ENCODE data around the gene PRPSAP2.
"Not testable (repeated sequence)": the region's sequence is repeated elsewhere in the genome, so short reads cannot be mapped to it uniquely, and the experiment has no call there.

PRPSAP2 gene

DNA sequence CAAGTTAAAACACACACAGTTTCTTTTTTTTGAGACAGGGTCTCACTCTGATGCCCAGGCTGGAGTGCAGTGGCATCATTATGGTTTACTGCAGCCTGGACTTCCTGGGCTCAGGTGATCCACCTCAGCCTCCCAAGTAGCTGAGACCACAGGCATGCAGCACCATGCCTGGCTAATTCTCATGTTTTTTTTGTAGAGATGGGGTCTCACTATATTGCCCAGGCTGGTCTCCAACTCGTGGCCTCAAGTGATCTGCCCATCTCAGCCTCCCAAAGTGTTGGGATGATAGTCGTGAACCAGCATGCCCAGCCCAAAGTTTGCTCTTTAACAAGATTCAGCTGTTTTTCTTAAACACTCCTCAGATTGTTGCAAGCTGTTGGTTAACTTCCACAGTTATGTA is 39.0 kb downstream of the PRPSAP2 start:
- H3K4me1 ChIP-seq (ENCODE audit: control insufficient read depth, insufficient read depth, low read length): no peaks in the 10 kb centered on the region
- no peaks in the 10 kb centered on the region for H3K36me3 ChIP-seq (ENCODE audit: control insufficient read depth, insufficient read depth, low read length)
- no peaks in the 10 kb centered on the region for H3K9me3 ChIP-seq (ENCODE audit: control insufficient read depth, low read length)
- no peak overlapping the region for H3K9ac ChIP-seq (ENCODE audit: low read length)
- H3K27me3 ChIP-seq (ENCODE audit: control insufficient read depth, insufficient read depth, low read length): no peaks in the 10 kb centered on the region
- no peak overlapping the region for H3K4me3 ChIP-seq (ENCODE audit: low read length)

DNA sequence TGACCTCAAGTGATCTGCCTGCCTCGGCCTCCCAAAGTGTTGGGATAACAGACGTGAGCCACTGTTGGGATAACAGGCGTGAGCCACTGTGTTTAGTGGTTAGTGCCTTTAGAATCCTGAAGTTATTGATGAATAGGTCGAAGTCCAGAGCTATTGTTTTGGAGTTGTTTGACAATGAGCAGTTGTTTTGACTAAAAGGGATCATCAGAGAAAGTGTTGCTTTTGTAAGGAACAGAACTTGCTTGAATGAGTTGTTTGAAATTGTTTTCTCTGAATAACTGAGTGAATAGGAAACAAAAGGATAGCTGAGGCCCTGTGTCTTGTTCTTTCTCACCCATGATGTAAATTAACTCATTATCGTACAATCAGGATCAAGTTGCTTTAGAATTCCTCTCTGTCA is 46.6 kb downstream of the PRPSAP2 start:
- no peak overlapping the region for H3K9ac ChIP-seq (ENCODE audit: low read length)
- no peaks in the 10 kb centered on the region for H3K4me1 ChIP-seq (ENCODE audit: control insufficient read depth, insufficient read depth, low read length)
- H3K9me3 ChIP-seq (ENCODE audit: control insufficient read depth, low read length): no peaks in the 10 kb centered on the region
- H3K4me3 ChIP-seq (ENCODE audit: low read length): no peak overlapping the region
- no peaks in the 10 kb centered on the region for H3K36me3 ChIP-seq (ENCODE audit: control insufficient read depth, insufficient read depth, low read length)
- H3K27me3 ChIP-seq (ENCODE audit: control insufficient read depth, insufficient read depth, low read length): no peaks in the 10 kb centered on the region

DNA sequence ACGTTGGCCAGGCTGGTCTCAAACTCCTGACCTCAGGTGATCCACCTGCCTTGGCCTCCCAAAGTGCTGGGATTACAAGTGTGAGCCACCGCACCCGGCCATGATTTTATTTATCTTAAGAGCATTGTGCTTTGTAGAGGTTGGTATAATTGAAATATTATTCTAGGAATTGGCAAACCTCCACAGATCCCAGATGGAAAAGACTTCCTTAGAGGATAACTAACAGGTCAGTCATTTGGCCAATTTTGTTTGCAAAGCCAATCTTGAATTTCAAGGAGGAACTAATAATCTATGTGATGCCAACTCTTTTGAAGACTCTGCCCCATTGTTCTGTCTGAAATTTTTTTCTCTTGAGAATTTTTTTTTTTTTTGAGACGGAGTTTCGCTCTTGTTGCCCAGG is 47.3 kb downstream of the PRPSAP2 start:
- Histone ChIP-seq H3K4me3 (ENCODE audit: low read length) (no peak overlapping the region), H3K9me3 (ENCODE audit: control insufficient read depth, low read length) (no peaks in the 10 kb centered on the region), H3K36me3 (ENCODE audit: control insufficient read depth, insufficient read depth, low read length) (no peaks in the 10 kb centered on the region), H3K9ac (ENCODE audit: low read length) (no peak overlapping the region), H3K27me3 (ENCODE audit: control insufficient read depth, insufficient read depth, low read length) (no peaks in the 10 kb centered on the region), H3K4me1 (ENCODE audit: control insufficient read depth, insufficient read depth, low read length) (no peaks in the 10 kb centered on the region)

DNA sequence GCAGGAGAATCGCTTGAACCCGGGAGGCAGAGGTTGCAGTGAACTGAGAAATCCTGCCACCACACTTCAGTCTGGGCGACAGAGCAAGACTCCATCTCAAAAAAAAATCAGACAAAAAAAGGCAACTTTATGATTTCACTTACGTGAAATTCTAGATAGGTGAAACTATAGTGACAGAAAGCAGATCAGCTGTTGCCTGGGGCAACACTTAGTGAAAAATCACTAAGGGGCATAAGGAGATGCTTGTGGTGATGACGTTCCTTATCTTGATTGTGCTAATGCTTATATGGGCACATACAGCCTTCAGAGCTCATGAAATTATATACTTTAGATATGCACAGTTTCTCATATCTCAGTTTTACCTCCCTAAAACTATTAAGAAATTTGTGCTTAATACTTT is 52.4 kb downstream of the PRPSAP2 start:
- Histone ChIP-seq H3K27me3 (ENCODE audit: control insufficient read depth, insufficient read depth, low read length) (no peaks in the 10 kb centered on the region), H3K4me1 (ENCODE audit: control insufficient read depth, insufficient read depth, low read length) (no peaks in the 10 kb centered on the region), H3K4me3 (ENCODE audit: low read length) (no peak overlapping the region), H3K36me3 (ENCODE audit: control insufficient read depth, insufficient read depth, low read length) (peaks cover 7% of the 10 kb centered on the region), H3K9me3 (ENCODE audit: control insufficient read depth, low read length) (no peaks in the 10 kb centered on the region), H3K9ac (ENCODE audit: low read length) (no peak overlapping the region)

DNA sequence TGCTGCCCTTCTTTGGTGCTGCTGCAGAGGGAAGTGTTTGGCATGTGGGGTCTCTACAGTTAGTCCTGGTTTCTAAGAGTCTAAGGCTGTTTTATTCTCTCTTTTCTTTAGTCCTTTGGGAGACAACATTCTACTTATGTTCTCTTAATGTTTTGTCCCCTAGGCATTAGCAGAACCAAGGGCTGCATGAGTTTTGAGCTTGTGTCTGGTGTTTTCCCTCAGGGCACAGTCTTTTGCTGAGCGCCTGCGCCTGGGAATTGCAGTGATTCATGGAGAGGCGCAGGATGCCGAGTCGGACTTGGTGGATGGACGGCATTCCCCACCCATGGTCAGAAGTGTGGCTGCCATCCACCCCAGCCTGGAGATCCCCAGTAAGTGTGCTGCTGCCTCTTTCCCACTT is 53.0 kb downstream of the PRPSAP2 start:
- H3K4me3 ChIP-seq (ENCODE audit: low read length): no peak overlapping the region
- peaks cover 7% of the 10 kb centered on the region for H3K36me3 ChIP-seq (ENCODE audit: control insufficient read depth, insufficient read depth, low read length)
- no peaks in the 10 kb centered on the region for H3K4me1 ChIP-seq (ENCODE audit: control insufficient read depth, insufficient read depth, low read length)
- no peaks in the 10 kb centered on the region for H3K27me3 ChIP-seq (ENCODE audit: control insufficient read depth, insufficient read depth, low read length)
- no peaks in the 10 kb centered on the region for H3K9me3 ChIP-seq (ENCODE audit: control insufficient read depth, low read length)
- H3K9ac ChIP-seq (ENCODE audit: low read length): no peak overlapping the region

DNA sequence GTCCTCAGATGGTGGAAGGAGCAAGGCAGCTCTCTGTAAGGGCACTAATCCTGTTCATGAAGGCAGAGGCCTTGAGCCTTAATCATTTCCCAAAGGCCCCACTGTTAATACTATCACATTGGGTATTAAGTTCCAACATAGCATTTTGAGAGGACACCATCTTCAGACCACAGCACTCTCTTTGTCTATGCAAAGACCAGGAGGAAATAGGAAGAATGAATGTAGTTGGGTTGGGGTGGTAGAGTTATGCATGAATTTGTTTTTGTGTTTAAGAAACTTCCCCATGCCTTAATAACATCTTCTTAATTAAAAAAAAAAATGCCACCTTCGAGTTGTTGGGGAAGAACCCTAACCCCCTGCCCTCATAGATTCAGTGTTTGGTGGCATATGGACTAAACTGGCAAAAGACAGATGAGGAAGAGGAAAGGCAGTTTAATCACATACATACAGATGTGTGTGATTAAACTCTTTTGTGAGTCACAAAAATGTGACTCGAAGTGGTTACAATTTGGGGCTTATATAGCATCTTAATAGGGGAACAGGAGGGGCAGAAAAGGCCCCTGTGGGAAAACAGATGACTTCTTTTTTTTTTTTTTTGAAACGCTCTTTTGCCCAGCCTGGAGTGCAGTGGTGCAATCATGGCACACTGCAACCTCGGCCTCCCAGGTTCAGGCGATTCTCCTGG is 59.0 kb downstream of the PRPSAP2 start:
- Histone ChIP-seq H3K27me3 (ENCODE audit: control insufficient read depth, insufficient read depth, low read length) (no peaks in the 10 kb centered on the region), H3K9ac (ENCODE audit: low read length) (no peak overlapping the region), H3K36me3 (ENCODE audit: control insufficient read depth, insufficient read depth, low read length) (no peaks in the 10 kb centered on the region), H3K4me3 (ENCODE audit: low read length) (no peak overlapping the region), H3K9me3 (ENCODE audit: control insufficient read depth, low read length) (no peaks in the 10 kb centered on the region), H3K4me1 (ENCODE audit: control insufficient read depth, insufficient read depth, low read length) (peaks cover 16% of the 10 kb centered on the region)

DNA sequence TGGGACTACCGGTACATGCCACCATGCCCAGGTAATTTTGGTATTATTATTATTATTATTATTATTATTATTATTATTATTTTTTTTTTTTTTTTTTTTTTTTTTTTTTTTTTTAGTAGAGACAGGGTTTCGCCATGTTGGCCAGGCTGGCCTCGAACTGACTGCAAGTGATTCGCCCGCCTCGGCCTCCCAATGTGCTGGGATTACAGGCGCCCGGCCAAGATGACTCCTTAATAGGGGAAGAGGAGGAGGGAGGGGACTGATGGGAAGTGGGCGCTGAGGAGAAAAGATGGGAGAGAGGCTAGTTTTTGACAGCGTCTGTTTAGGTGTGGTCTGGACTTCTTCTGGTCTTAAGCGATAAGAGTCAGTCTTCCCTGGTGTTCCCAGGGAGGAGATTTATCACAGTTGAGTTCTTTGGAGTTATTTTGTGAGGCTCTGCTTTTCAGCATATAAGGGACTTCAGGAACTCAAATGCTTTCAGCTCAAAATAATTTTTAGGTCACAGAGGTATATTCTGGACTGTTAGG is 59.6 kb downstream of the PRPSAP2 start:
- Histone ChIP-seq H3K9me3 (ENCODE audit: control insufficient read depth, low read length) (no peaks in the 10 kb centered on the region), H3K4me3 (ENCODE audit: low read length) (no peak overlapping the region), H3K27me3 (ENCODE audit: control insufficient read depth, insufficient read depth, low read length) (no peaks in the 10 kb centered on the region), H3K36me3 (ENCODE audit: control insufficient read depth, insufficient read depth, low read length) (no peaks in the 10 kb centered on the region), H3K4me1 (ENCODE audit: control insufficient read depth, insufficient read depth, low read length) (peaks cover 16% of the 10 kb centered on the region), H3K9ac (ENCODE audit: low read length) (no peak overlapping the region)

DNA sequence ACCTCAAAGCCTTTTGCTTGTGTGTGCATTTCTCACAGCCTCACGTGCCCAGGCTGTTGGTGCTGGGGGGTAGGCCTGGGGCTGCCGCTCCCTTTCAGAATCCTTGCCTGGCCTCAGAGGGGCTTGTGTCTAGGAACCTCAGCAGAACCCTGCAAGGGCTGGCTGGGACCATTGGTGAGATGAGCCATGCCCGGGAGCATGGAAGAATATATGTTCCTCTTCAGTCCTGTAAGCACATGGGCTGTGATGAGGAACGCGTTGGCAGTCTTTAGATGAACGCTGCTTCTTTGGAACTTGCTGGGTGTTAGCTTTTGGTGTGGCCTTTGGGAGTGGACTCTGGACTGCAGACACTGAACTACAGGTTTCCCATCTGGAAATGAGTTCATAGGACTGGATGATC is 62.0 kb downstream of the PRPSAP2 start:
- no peaks in the 10 kb centered on the region for H3K36me3 ChIP-seq (ENCODE audit: control insufficient read depth, insufficient read depth, low read length)
- H3K9ac ChIP-seq (ENCODE audit: low read length): peak overlapping the region; percentile 39
- H3K4me1 ChIP-seq (ENCODE audit: control insufficient read depth, insufficient read depth, low read length): peaks cover 16% of the 10 kb centered on the region
- no peaks in the 10 kb centered on the region for H3K27me3 ChIP-seq (ENCODE audit: control insufficient read depth, insufficient read depth, low read length)
- no peaks in the 10 kb centered on the region for H3K9me3 ChIP-seq (ENCODE audit: control insufficient read depth, low read length)
- no peak overlapping the region for H3K4me3 ChIP-seq (ENCODE audit: low read length)

DNA sequence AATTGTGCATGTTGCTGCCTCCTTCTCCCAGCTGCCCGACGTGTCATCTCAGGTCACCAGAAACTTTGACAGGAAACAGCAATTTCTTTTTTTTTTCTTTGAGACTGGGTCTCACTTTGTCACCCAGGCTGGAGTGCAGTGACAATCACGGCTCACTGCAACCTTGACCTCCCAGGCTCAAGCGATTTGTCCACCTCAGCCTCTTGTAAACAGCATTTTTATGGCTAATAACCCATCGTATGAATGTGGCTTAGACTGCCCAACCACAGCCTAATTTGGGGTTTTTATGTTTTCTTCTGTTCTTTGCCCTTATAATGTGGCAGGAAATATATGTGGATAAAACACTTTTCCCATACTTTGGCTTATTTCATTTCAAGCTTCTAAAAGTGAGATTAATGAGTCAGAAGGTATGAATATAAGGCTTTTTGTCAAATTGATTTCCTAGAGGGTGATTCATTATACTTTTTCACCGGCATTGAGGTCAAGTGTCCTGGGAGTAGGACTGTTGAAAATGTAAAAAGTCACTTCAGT is 63.0 kb downstream of the PRPSAP2 start:
- Histone ChIP-seq H3K36me3 (ENCODE audit: control insufficient read depth, insufficient read depth, low read length) (no peaks in the 10 kb centered on the region), H3K9me3 (ENCODE audit: control insufficient read depth, low read length) (no peaks in the 10 kb centered on the region), H3K4me3 (ENCODE audit: low read length) (no peak overlapping the region), H3K9ac (ENCODE audit: low read length) (no peak overlapping the region), H3K4me1 (ENCODE audit: control insufficient read depth, insufficient read depth, low read length) (peaks cover 16% of the 10 kb centered on the region), H3K27me3 (ENCODE audit: control insufficient read depth, insufficient read depth, low read length) (no peaks in the 10 kb centered on the region)

DNA sequence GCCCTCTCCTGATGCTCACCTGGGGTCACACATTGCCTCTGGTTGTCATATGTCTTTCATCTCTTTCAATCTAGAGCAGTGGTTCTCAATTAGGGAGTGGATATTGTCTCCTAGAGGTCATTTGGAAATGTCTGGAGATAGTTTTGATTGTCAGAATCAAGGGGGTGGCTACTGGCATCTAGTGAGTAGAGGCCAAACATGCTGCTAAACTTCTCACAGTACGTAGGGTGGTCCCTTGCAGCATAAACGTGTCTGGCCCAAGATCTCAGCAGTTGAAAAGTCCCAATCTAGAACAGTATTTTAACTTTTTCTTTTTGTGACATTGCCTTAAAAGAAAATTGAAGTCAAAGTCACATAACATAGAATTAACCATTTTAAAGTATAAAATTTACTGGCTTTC is 63.6 kb downstream of the PRPSAP2 start:
- peaks cover 16% of the 10 kb centered on the region for H3K4me1 ChIP-seq (ENCODE audit: control insufficient read depth, insufficient read depth, low read length)
- H3K27me3 ChIP-seq (ENCODE audit: control insufficient read depth, insufficient read depth, low read length): no peaks in the 10 kb centered on the region
- no peaks in the 10 kb centered on the region for H3K9me3 ChIP-seq (ENCODE audit: control insufficient read depth, low read length)
- H3K9ac ChIP-seq (ENCODE audit: low read length): no peak overlapping the region
- no peaks in the 10 kb centered on the region for H3K36me3 ChIP-seq (ENCODE audit: control insufficient read depth, insufficient read depth, low read length)
- H3K4me3 ChIP-seq (ENCODE audit: low read length): no peak overlapping the region

DNA sequence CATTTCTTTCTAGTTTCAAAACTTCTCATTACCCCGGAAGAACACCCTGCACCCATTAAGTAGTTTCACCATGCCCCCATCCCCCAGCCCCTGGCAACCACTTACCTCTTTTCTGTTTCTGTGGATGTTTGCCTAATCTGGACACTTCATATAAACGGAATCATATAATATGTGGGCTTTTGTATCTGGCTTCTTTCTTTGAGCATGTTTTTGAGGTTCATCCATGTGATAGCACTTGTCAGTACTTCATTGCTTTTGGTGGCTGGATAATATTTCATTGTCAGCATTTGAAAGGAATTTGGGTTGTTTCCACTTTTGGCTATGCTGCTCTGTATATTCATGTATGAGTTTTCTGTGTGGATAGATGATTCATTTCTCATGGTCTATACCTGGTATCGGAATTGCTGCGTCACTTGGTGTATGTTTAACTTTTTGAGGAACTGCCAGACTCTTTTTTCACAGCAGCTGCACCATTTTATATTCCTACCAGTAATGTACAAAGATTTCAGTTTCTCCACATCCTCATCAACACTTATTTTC is 64.1 kb downstream of the PRPSAP2 start:
- H3K9me3 ChIP-seq (ENCODE audit: control insufficient read depth, low read length): no peaks in the 10 kb centered on the region
- peaks cover 16% of the 10 kb centered on the region for H3K4me1 ChIP-seq (ENCODE audit: control insufficient read depth, insufficient read depth, low read length)
- H3K9ac ChIP-seq (ENCODE audit: low read length): no peak overlapping the region
- no peaks in the 10 kb centered on the region for H3K36me3 ChIP-seq (ENCODE audit: control insufficient read depth, insufficient read depth, low read length)
- H3K4me3 ChIP-seq (ENCODE audit: low read length): no peak overlapping the region
- H3K27me3 ChIP-seq (ENCODE audit: control insufficient read depth, insufficient read depth, low read length): no peaks in the 10 kb centered on the region

DNA sequence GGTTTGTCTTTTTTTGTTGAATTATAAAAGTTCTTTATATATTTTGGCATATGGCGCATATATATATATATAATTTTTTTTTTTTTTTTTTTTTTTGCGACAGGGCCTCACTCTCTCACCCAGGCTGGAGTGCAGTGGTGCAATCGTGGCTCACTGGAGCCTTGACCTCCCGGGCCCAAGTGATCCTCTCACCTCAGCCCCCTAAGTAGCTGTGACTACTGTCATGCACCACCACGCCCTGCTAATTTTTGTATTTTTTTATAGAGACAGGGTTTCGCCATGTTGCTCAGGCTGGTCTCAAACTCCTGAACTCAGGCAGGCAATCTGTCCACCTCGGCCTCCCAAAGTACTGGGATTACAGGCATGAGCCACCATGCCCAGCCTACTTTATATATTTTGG is 64.7 kb downstream of the PRPSAP2 start:
- not testable (repeated sequence) for H3K36me3 ChIP-seq (ENCODE audit: control insufficient read depth, insufficient read depth, low read length); H3K9ac ChIP-seq (ENCODE audit: low read length); H3K9me3 ChIP-seq (ENCODE audit: control insufficient read depth, low read length); H3K27me3 ChIP-seq (ENCODE audit: control insufficient read depth, insufficient read depth, low read length); H3K4me3 ChIP-seq (ENCODE audit: low read length)
- H3K4me1 ChIP-seq (ENCODE audit: control insufficient read depth, insufficient read depth, low read length): peaks cover 16% of the 10 kb centered on the region

Data from mucosa of stomach (tissue), 1 donor.